Tibial nerve (tissue), 4 donors: ENCODE results near the gene WIPF1. TPM values are rescaled to one million over a fixed set of nuclear protein-coding genes. Genes with fewer than 3 reads are reported as not detected.
A peak's percentile ranks its signal among the peaks of the same experiment; 100 is the strongest.

Experiments used
- DNase-seq, 2 donors: peaks; one replicate each; pipeline ENCODE4 v3.0.0-alpha.2; 2019; ENCODE audit warnings: low spot score in 2 of 2
- H3K27ac ChIP-seq, 4 donors: fragments of 200-600 bp; sonication (generic) in 3 of 4; one replicate each; pipeline ENCODE4 v1.5.1; 2017 to 2019; ENCODE audit warnings: mild to moderate bottlenecking in 1 of 4
- H3K27me3 ChIP-seq, 2 donors: fragments of 200-600 bp; sonication (generic) in 1 of 2; one replicate each; pipeline versions ENCODE4 v1.5.1 to v1.6.0; 2017 to 2019
- H3K36me3 ChIP-seq, 3 donors: fragments of 200-600 bp; sonication (generic); one replicate each; pipeline ENCODE4 v1.5.1; 2018 to 2019
- H3K4me1 ChIP-seq, 4 donors: fragments of 200-600 bp; sonication (generic) in 3 of 4; one replicate each; pipeline ENCODE4 v1.5.1; 2017 to 2019
- H3K4me3 ChIP-seq, 4 donors: fragments of 200-600 bp; sonication (generic) in 3 of 4; one replicate each; pipeline ENCODE4 v1.5.1; 2017 to 2019; ENCODE audit warnings: mild to moderate bottlenecking in 1 of 4, moderate library complexity in 1 of 4
- H3K9me3 ChIP-seq, 4 donors: fragments of 200-600 bp; sonication (generic) in 3 of 4; one replicate each; pipeline ENCODE4 v1.5.1; 2017 to 2019
- CTCF ChIP-seq, 5 experiments: fragments of 200-600 bp in 3 of 5; fragments of 450-650 bp in 2 of 5; sonication (generic) in 3 of 5; IDR thresholded peaks; one replicate each; pipeline ENCODE4 v1.5.1; 2016 to 2019; ENCODE audit warnings: antibody characterized with exemption in 5 of 5, mild to moderate bottlenecking in 3 of 5, moderate library complexity in 2 of 5
- EP300 ChIP-seq, 2 donors: sonication (generic); formaldehyde crosslinking; IDR thresholded peaks; one replicate each; pipeline ENCODE4 v1.6.1; 2017; ENCODE audit warnings: antibody characterized with exemption in 2 of 2, mild to moderate bottlenecking in 1 of 2
- POLR2A ChIP-seq, 2 donors: fragments of 450-650 bp; IDR thresholded peaks; one replicate each; pipeline ENCODE4 v1.6.1; 2017; ENCODE audit warnings: antibody characterized with exemption in 2 of 2, mild to moderate bottlenecking in 2 of 2, moderate library complexity in 2 of 2
- WGBS, 2 donors: methylation state at CpG; one replicate each; pipeline ENCODE4 v1.1.5; 2018; 5-methylcytosine and 5-hydroxymethylcytosine counted together
- total RNA-seq, 4 donors: library from RNA; depleted of rRNA; stranded (reverse); fragments of >200 nt; gene quantifications; one replicate each; pipeline ENCODE4 v1.1.0, GENCODE V29; 2016

The WIPF1 gene
- total RNA-seq, 4 donors from 2014 or later = 43.2 to 63.8 (median 52.9) TPM

GRCh38 chr2:174633623-174633930, 36.0 kb upstream of the WIPF1 start:
- Histone ChIP-seq H3K9me3 (no peaks in the 10 kb centered on the region), H3K27me3 (no peaks in the 10 kb centered on the region), H3K4me3 (peak overlapping the region; percentile 12 to 43 (median 30)), H3K27ac (peak overlapping the region; percentile 50 to 87 (median 75)), H3K36me3 (no peaks in the 10 kb centered on the region), H3K4me1 (peaks cover 0 to 78% (median 32%) of the 10 kb centered on the region in 4 donors)
- DNase-seq = no peak
- no peak for TF ChIP-seq EP300 (IDR thresholded peaks at IDR 0.05)
- no peak for TF ChIP-seq POLR2A (IDR thresholded peaks at IDR 0.05)
- TF ChIP-seq CTCF (IDR thresholded peaks at IDR 0.05) = no peak
- 32 to 34% methylated on average over 8 of the region's 8 CpGs for WGBS, 2 donors

- Histone ChIP-seq H3K36me3 (no peaks in the 10 kb centered on the region), H3K4me3 (peak overlapping the region; percentile 12 to 43 (median 30)), H3K27ac (peak overlapping the region; percentile 50 to 87 (median 75)), H3K4me1 (peaks cover 0 to 82% (median 32%) of the 10 kb centered on the region in 4 donors), H3K9me3 (no peaks in the 10 kb centered on the region), H3K27me3 (no peaks in the 10 kb centered on the region)
- TF ChIP-seq POLR2A (IDR thresholded peaks at IDR 0.05) (no peak), CTCF (IDR thresholded peaks at IDR 0.05) (no peak), EP300 (IDR thresholded peaks at IDR 0.05) (no peak)
- WGBS, 2 donors = 25 to 27% methylated on average over 7 of the region's 7 CpGs
- DNase-seq = no peak
Measured at GRCh38 chr2:174632841-174633622, 35.4 kb upstream of the WIPF1 start.

DNA sequence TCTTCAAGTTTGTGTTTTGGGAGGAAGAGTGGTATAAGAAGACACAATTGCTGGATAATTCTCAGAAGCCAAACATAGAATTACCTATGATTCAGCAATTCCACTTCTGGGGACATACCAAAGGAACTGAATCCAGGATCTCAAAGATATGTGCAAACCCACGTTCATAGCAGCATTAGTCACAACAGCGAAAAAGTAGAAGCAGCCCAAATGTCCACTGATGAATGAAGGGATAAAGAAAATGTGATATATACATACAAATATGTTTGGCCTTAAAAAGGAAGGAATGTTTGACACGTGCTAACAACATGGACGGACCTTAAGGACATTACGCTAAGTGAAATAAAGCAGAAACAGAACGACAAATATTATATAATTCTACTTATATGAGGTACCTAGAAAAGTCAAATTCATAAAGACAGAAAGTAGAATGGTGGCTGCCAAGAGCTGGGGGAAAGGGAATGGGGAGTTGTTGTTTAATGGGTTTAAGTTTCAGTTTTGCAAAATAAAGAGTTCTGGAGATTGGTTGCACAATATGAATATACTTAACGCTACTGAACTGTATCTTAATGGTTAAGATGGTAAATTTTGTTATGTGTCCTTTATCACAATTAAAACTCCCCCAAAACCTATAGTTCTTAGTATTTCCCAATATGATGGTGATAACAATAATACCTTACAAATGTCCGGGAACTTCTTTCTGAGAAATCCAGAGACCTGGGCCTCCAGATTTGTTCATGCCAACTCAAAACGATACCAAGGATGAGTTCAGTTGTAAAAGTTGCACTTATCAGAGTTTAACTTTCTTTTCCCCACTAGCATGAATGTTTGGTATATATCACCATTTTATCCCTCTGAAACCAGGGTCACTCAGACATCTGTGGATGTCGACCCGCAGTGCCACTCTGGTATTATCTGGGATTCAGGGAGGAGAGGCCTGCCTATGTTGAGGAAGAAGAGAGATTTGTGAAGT, 33.7 kb upstream of the WIPF1 start:
- H3K27ac ChIP-seq = peak overlapping the region in 3 of 4 donors; percentile 8 to 75 (median 50)
- H3K4me1 ChIP-seq = peaks cover 0 to 82% (median 32%) of the 10 kb centered on the region in 4 donors
- TF ChIP-seq EP300 (IDR thresholded peaks at IDR 0.05) (no peak), CTCF (IDR thresholded peaks at IDR 0.05) (no peak), POLR2A (IDR thresholded peaks at IDR 0.05) (no peak)
- no peaks in the 10 kb centered on the region for H3K27me3 ChIP-seq
- no peaks in the 10 kb centered on the region for H3K36me3 ChIP-seq
- 83 to 87% methylated on average over 11 of the region's 11 CpGs for WGBS, 2 donors
- H3K4me3 ChIP-seq = no peak overlapping the region
- DNase-seq = no peak
- no peaks in the 10 kb centered on the region for H3K9me3 ChIP-seq

- H3K27ac ChIP-seq = peak overlapping the region in 2 of 4 donors; percentile 8 to 26
- no peak for DNase-seq
- H3K27me3 ChIP-seq = no peaks in the 10 kb centered on the region
- no peak for TF ChIP-seq POLR2A (IDR thresholded peaks at IDR 0.05)
- no peak for TF ChIP-seq CTCF (IDR thresholded peaks at IDR 0.05)
- no peaks in the 10 kb centered on the region for H3K36me3 ChIP-seq
- no peak overlapping the region for H3K4me3 ChIP-seq
- 67 to 75% methylated on average over 3 of the region's 3 CpGs for WGBS, 2 donors
- peaks cover 0 to 76% (median 26%) of the 10 kb centered on the region in 4 donors for H3K4me1 ChIP-seq
- H3K9me3 ChIP-seq = no peaks in the 10 kb centered on the region
Measured at GRCh38 chr2:174630107-174630506, 32.5 kb upstream of the WIPF1 start.
